ENCODE measurements around the gene RPS6KA3. TPM values are rescaled to one million over a fixed set of nuclear protein-coding genes. Genes with fewer than 3 reads are reported as not detected.

The RPS6KA3 gene
- total and polyA plus RNA-seq, 2 of the 8 experiments (the other 6 are each of a cell fraction or from before 2014, with no cell fraction given), result 7.1 to 13.0 TPM

- H3K9me3 ChIP-seq (ENCODE audit: insufficient read depth in 2 of 2, low read depth in 1 of 2, low read length in 1 of 2), result no peaks in the 10 kb centered on the region
- no peaks in the 10 kb centered on the region for H3K27me3 ChIP-seq (replicated peaks in 1 of 4; ENCODE audit: control insufficient read depth in 3 of 4, extremely low read depth in 1 of 4, insufficient read depth in 3 of 4, low read length in 3 of 4)
- H2BK15ac ChIP-seq (ENCODE audit: low read length), result no peak overlapping the region
- no peak overlapping the region for H3K9ac ChIP-seq (replicated peaks in 1 of 4; ENCODE audit: extremely low read depth in 1 of 4, low read depth in 3 of 4, low read length in 3 of 4)
- H4K91ac ChIP-seq (replicated peaks; ENCODE audit: insufficient read length, low read length), result no peak overlapping the region
- no peak overlapping the region for H4K5ac ChIP-seq (ENCODE audit: insufficient read length, low read depth, low read length)
- no peaks in the 10 kb centered on the region for H3K79me1 ChIP-seq (ENCODE audit: low read depth, low read length)
- H3K4me3 ChIP-seq (ENCODE audit: extremely low read depth in 1 of 4, insufficient read depth in 2 of 4, low read depth in 3 of 4, low read length in 4 of 4), result no peak overlapping the region
- H3K18ac ChIP-seq (ENCODE audit: extremely low read depth, low read length), result no peak overlapping the region
- H2AK5ac ChIP-seq (ENCODE audit: low read depth, low read length), result no peak overlapping the region
- H2BK120ac ChIP-seq (replicated peaks; ENCODE audit: low read depth, low read length), result no peak overlapping the region
- no peak overlapping the region for H4K8ac ChIP-seq (ENCODE audit: extremely low read depth, insufficient read depth, low read length)
- no peak for DNase-seq (ENCODE audit: low read depth in 1 of 2, low spot score in 2 of 2)
- H3K27ac ChIP-seq (ENCODE audit: low read depth, low read length), result no peak overlapping the region
- no peak overlapping the region for H2BK20ac ChIP-seq (ENCODE audit: low read length)
- no peaks in the 10 kb centered on the region for H4K20me1 ChIP-seq (replicated peaks in 1 of 2; ENCODE audit: control insufficient read depth in 1 of 2, insufficient read depth in 2 of 2, low read length in 2 of 2)
- no peaks in the 10 kb centered on the region for H3K23me2 ChIP-seq (ENCODE audit: low read depth, low read length)
- H3K14ac ChIP-seq (ENCODE audit: insufficient read length), result no peak overlapping the region
- no peak overlapping the region for H3K56ac ChIP-seq (replicated peaks; ENCODE audit: insufficient read length, low read depth, low read length)
- H2BK5ac ChIP-seq (ENCODE audit: low read depth, low read length), result no peak overlapping the region
- ChIA-PET CTCF (ENCODE audit: partially characterized antibody) (interaction anchor here (0.7 to 1.1 kb wide), 2 partner anchors 160 to 273 kb away, joined by 3 read pairs; no protein-coding TSS in a partner anchor), POLR2A (ENCODE audit: partially characterized antibody) (no interaction called here)
- WGBS, 2 experiments (ENCODE audit: extremely low coverage in 1 of 2, insufficient coverage in 1 of 2, insufficient read length in 1 of 2, insufficient replicate concordance in 2 of 2, low coverage in 1 of 2, low lambda C conversion rate in 2 of 2, missing lambda C conversion rate in 1 of 2), result 100% methylated on average over 2 of the region's 2 CpGs; no CpG with 5 or more reads in 1 of the 2 experiments
- no peaks in the 10 kb centered on the region for H3K4me1 ChIP-seq (replicated peaks in 1 of 4; ENCODE audit: control insufficient read depth in 3 of 4, insufficient read depth in 4 of 4, low read length in 3 of 4)
- H3K4ac ChIP-seq (replicated peaks; ENCODE audit: insufficient read length, low read depth, low read length), result no peak overlapping the region
- H3K79me2 ChIP-seq (ENCODE audit: control insufficient read depth in 1 of 2, insufficient read depth in 2 of 2, low read length in 2 of 2), result no peaks in the 10 kb centered on the region
- H2AFZ ChIP-seq (ENCODE audit: low read length), result no peak overlapping the region
- no peak overlapping the region for H3K4me2 ChIP-seq (ENCODE audit: insufficient read depth in 1 of 2, low read depth in 2 of 2, low read length in 2 of 2)
- H2BK12ac ChIP-seq (ENCODE audit: low read depth, low read length), result no peak overlapping the region
- no peak overlapping the region for H3K23ac ChIP-seq (ENCODE audit: insufficient read length)
- no peak for FAIRE-seq
- peaks cover 0 to 14% (median 0%) of the 10 kb centered on the region in 4 experiments; a peak in 4 of 8 replicates for H3K36me3 ChIP-seq (ENCODE audit: control insufficient read depth in 2 of 4, insufficient read depth in 4 of 4, low read length in 3 of 4)
- TF ChIP-seq POU5F1 (IDR thresholded peaks at IDR 0.05; ENCODE audit: low read depth, low read length) (no peak), HDAC2 (IDR thresholded peaks at IDR 0.05; ENCODE audit: borderline replicate concordance in 1 of 2, low read depth in 2 of 2, low read length in 2 of 2) (no peak), CREB1 (IDR thresholded peaks at IDR 0.05) (no peak), SP4 (IDR thresholded peaks at IDR 0.05; ENCODE audit: low read length) (no peak)
Observed at GRCh38 chrX:20173313-20173712, 93.4 kb downstream of the RPS6KA3 start.
